K562 (cell line): ENCODE data around the gene PSMC2. TPM values are rescaled to one million over a fixed set of nuclear protein-coding genes. Genes with fewer than 3 reads are reported as not detected.
A peak's percentile ranks its signal among the peaks of the same experiment; 100 is the strongest.

Experiments used
- ATAC-seq: fragments of 200-7000 bp; cut with Tn5 transposase; 3 replicates; pipeline ENCODE4 v1.9.1; 2020; ENCODE audit warnings: moderate library complexity
- BruUV-seq: library from RNA; stranded (reverse); fragments of 400-500 nt; replicated peaks from 2 replicates; lab custom pipeline; 2021; lab: Mats Ljungman, UMichigan
- CTCF ChIA-PET: fragments of 300-600 bp; formaldehyde crosslinking; extraction: SDS; loops from one replicate; lab custom pipeline; 2021; ENCODE audit warnings: low intra/inter-chr PET ratio; lab: Yijun Ruan, JAX
- POLR2A ChIA-PET: fragments of 300-600, 350-650 bp; sonication (Branson Sonifier 250); formaldehyde crosslinking; extraction: SDS; loops from one replicate; lab custom pipeline; 2021; ENCODE audit warnings: antibody characterized with exemption, inconsistent platforms; lab: Yijun Ruan, JAX
- DNase-seq, 4 experiments: peaks; one replicate each; pipeline versions ENCODE4 v3.0.0 to v3.0.0-alpha.2; 2011 to 2018; ENCODE audit warnings: low spot score in 3 of 4, mixed read lengths in 3 of 4; ENCODE audit errors: extremely low read depth in 1 of 4
- FAIRE-seq: peaks from 2 replicates; lab custom pipeline; 2011; peaks lifted over from hg19 to GRCh38; lab: Jason Lieb, UNC
- H2AFZ ChIP-seq: 2 replicates; pipeline ENCODE4 v1.6.0; 2011; ENCODE audit warnings: low read depth, low read length, control low read depth, inconsistent platforms
- H3K27ac ChIP-seq: fragments of 200-600 bp; 3 replicates; pipeline ENCODE4 v1.8.0; 2011; ENCODE audit warnings: low read depth, mild to moderate bottlenecking, control low read depth, inconsistent platforms, low read length, moderate library complexity, mixed read lengths; ENCODE audit errors: extremely low read depth
- H3K27me3 ChIP-seq, 2 experiments: fragments of 300-600 bp in 1 of 2; 2 replicates in 1 of 2; 3 replicates in 1 of 2; pipeline versions ENCODE4 v1.6.0 to v1.8.0; 2011; ENCODE audit warnings: inconsistent platforms in 2 of 2, low read length in 2 of 2, mild to moderate bottlenecking in 1 of 2, mixed read lengths in 1 of 2, moderate library complexity in 1 of 2; ENCODE audit not compliant: control insufficient read depth in 2 of 2, insufficient read depth in 2 of 2
- H3K36me3 ChIP-seq: fragments of 300-600 bp; 3 replicates; pipeline ENCODE4 v1.8.0; 2011; ENCODE audit warnings: mild to moderate bottlenecking, low read length, inconsistent platforms; ENCODE audit not compliant: control insufficient read depth, insufficient read depth
- H3K4me1 ChIP-seq, 2 experiments: fragments of 200-600 bp in 1 of 2; replicated peaks in 1 of 2; 2 replicates in 1 of 2; 3 replicates in 1 of 2; pipeline versions ENCODE4 v1.5.1 to v1.8.0; 2011; ENCODE audit warnings: inconsistent platforms in 2 of 2, low read length in 2 of 2, mild to moderate bottlenecking in 1 of 2, mixed read lengths in 1 of 2, moderate library complexity in 1 of 2; ENCODE audit not compliant: control insufficient read depth in 2 of 2, insufficient read depth in 2 of 2
- H3K4me2 ChIP-seq: 2 replicates; pipeline ENCODE4 v1.6.1; 2011; ENCODE audit warnings: low read length, control low read depth, inconsistent platforms, mixed read lengths; ENCODE audit not compliant: insufficient read depth
- H3K4me3 ChIP-seq: fragments of 200-600 bp; sonication (generic), shearing (Covaris generic); 2 replicates; pipeline ENCODE4 v1.5.1; 2016; ENCODE audit warnings: control low read depth, inconsistent platforms
- H3K79me2 ChIP-seq: fragments of 200-600 bp; 3 replicates; pipeline ENCODE4 v1.8.0; 2011; ENCODE audit warnings: low read length, inconsistent platforms; ENCODE audit not compliant: control insufficient read depth, insufficient read depth
- H3K9ac ChIP-seq, 2 experiments: 2 replicates each; pipeline versions ENCODE4 v1.6.0 to v1.6.1; 2011; ENCODE audit warnings: low read depth in 2 of 2, low read length in 2 of 2, control low read depth in 1 of 2, inconsistent platforms in 1 of 2, mild to moderate bottlenecking in 1 of 2, mixed read lengths in 1 of 2; ENCODE audit not compliant: insufficient read depth in 1 of 2
- H3K9me1 ChIP-seq: one replicate; pipeline ENCODE4 v1.6.0; 2011; ENCODE audit warnings: inconsistent platforms, mild to moderate bottlenecking, low read length, moderate library complexity; ENCODE audit not compliant: control insufficient read depth, insufficient read depth
- H3K9me3 ChIP-seq: replicated peaks from 2 replicates; pipeline ENCODE4 v1.5.1; 2011; ENCODE audit warnings: low read depth, low read length, inconsistent platforms; ENCODE audit not compliant: control insufficient read depth, insufficient read depth
- H4K20me1 ChIP-seq: replicated peaks from 2 replicates; pipeline ENCODE4 v1.6.1; 2011; ENCODE audit warnings: low read length, inconsistent platforms, mixed read lengths; ENCODE audit not compliant: control insufficient read depth, insufficient read depth
- CEBPG ChIP-seq, 3 experiments: fragments of 200-800 bp in 1 of 3; sonication (Bioruptor generic) in 1 of 3; sonication (generic) in 1 of 3; formaldehyde crosslinking in 1 of 3; IDR thresholded peaks in 2 of 3; conservative IDR thresholded peaks in 1 of 3; 2 replicates each; pipeline versions ENCODE4 v1.6.1 to v1.8.0; 2016 to 2022; ENCODE audit warnings: missing compliant biosample characterization in 2 of 3, missing genetic modification characterization in 2 of 3, mild to moderate bottlenecking in 1 of 3, missing genetic modification reagents in 1 of 3
- DMBX1 ChIP-seq: fragments of 250-450 bp; sonication (Bioruptor Pico); IDR thresholded peaks from 2 replicates; pipeline ENCODE4 v1.8.0; 2022; ENCODE audit warnings: inconsistent platforms, mild to moderate bottlenecking, moderate library complexity, borderline replicate concordance
- JUND ChIP-seq, 2 experiments: IDR thresholded peaks; 2 replicates in 1 of 2; 3 replicates in 1 of 2; pipeline ENCODE4 v1.6.1; 2011; ENCODE audit warnings: borderline replicate concordance in 2 of 2, low read depth in 2 of 2, low read length in 2 of 2, improper control_type of control experiment in 1 of 2, missing biosample characterization in 1 of 2, missing genetic modification characterization in 1 of 2, missing genetic modification reagents in 1 of 2
- MAZ ChIP-seq, 2 experiments: fragments of 450-650 bp in 1 of 2; sonication (generic) in 1 of 2; formaldehyde crosslinking; IDR thresholded peaks in 1 of 2; conservative IDR thresholded peaks in 1 of 2; 2 replicates each; pipeline versions ENCODE4 v1.4.0 to v1.5.0; 2020; ENCODE audit warnings: mild to moderate bottlenecking in 1 of 2, missing genetic modification reagents in 1 of 2
- ZNF143 ChIP-seq: sonication (generic); formaldehyde crosslinking; IDR thresholded peaks from 2 replicates; pipeline ENCODE4 v1.9.0; 2022; ENCODE audit warnings: mild to moderate bottlenecking, missing genetic modification reagents
- WGBS: fragments of 100-300 bp; shearing (Covaris generic); methylation state at CpG from one replicate; pipeline ENCODE4 v1.1.6; 2016; ENCODE audit warnings: low coverage, mixed read lengths; ENCODE audit not compliant: insufficient coverage; ENCODE audit errors: missing lambda C conversion rate; 5-methylcytosine and 5-hydroxymethylcytosine counted together
- in situ Hi-C: fragments of 300-500 bp; cut with MboI; formaldehyde crosslinking; loops from 4 replicates; pipeline ENCODE4 v1.15.0; 2018; ENCODE audit warnings: inconsistent platforms, mixed read lengths
- intact Hi-C: fragments of 100-400 bp; cut with micrococcal nuclease; formaldehyde crosslinking; loops from 2 replicates; pipeline ENCODE4 v1.14.2; 2022
- polyA plus RNA-seq, 8 experiments: library from polyadenylated mRNA; depleted of rRNA in 4 of 8; stranded (reverse) in 5 of 8; unstranded in 3 of 8; fragments of >200 nt; fragmentation: Nextera tagmentation in 2 of 8; fragmentation: Illumina TruSeq in 1 of 8; extraction: Ambion mirVana in 2 of 8; extraction: Trizol in 1 of 8; gene quantifications; 2 replicates each; pipeline versions ENCODE4 v1.2.1 to v1.2.3, GENCODE V29; 2011 to 2014; ENCODE audit warnings: inconsistent platforms in 1 of 8, missing spikeins in 1 of 8
- total RNA-seq, 7 experiments: library from RNA; depleted of rRNA in 6 of 7; stranded (reverse); fragments of >200 nt in 6 of 7; fragmentation: Illumina TruSeq in 2 of 7; extraction: Trizol in 2 of 7; gene quantifications; 2 replicates each; pipeline versions ENCODE4 v1.2.1 to v1.2.3, GENCODE V29; 2011 to 2021; ENCODE audit warnings: low replicate concordance in 1 of 7
- TF ChIP-seq, protein P1 (sequence below): IDR thresholded peaks from 2 replicates; pipeline ENCODE4 v1.6.1; 2016; ENCODE audit warnings: missing genetic modification characterization, missing compliant biosample characterization
- TF ChIP-seq, protein P2 (sequence below): sonication (generic); formaldehyde crosslinking; IDR thresholded peaks from 2 replicates; pipeline ENCODE4 v1.8.1; 2023; ENCODE audit warnings: mild to moderate bottlenecking, missing genetic modification reagents

The PSMC2 gene
- total and polyA plus RNA-seq, 9 of the 15 experiments (the other 6 are each of a cell fraction or from before 2014, with no cell fraction given): 316 to 1,105 (median 511) TPM

DNA sequence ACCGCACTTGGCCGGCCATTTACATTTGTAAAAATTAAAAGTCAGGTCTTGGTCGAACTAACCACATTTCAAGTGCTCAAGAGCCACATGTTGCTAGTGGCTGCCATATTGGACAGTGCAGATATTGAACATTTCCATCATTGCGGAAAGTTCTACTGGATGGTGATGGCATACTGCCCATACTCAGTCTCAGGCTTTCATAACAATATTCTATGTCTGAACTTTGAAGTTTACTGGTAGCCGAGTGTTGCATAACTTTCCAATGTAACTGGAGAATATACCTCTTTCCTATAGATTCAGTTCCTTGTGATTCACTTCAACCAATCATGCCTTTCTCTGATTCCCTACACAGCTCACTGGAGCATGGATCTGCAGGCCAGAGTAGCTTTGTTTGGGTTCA lies 43.7 kb downstream of the PSMC2 start:
- CTCF ChIA-PET: no interaction called here
- in situ Hi-C loops: no loop called here

DNA sequence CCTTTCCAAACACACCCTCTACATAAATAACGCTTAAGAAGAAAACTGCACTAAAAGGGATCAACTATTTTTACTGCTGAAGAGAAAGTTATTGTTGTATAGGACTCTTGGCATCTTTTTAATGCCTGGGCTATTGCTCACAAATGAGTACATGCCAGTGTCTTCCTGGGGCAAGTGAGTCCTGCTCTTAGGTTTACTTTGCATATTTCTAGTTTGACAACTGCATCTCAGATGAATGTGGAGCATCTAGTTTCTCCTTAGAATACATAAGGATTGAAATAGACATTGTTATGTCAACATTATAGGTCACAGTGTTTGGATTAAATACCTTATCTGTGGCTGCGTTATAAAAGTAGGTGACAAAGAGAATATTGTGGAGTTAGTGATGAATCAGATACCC lies 44.5 kb downstream of the PSMC2 start:
- Histone ChIP-seq H3K27me3 (peaks cover 10% of the 10 kb centered on the region in 2 experiments; a peak in 3 of 5 replicates), H3K9me3 (no peaks in the 10 kb centered on the region), H3K4me3 (no peak overlapping the region), H2AFZ (peak overlapping the region; percentile 61), H3K27ac (no peak overlapping the region), H4K20me1 (no peaks in the 10 kb centered on the region), H3K9me1 (no peaks in the 10 kb centered on the region), H3K4me1 (peaks cover 3 to 4% of the 10 kb centered on the region in 2 experiments; a peak in 2 of 5 replicates), H3K79me2 (no peaks in the 10 kb centered on the region), H3K36me3 (no peaks in the 10 kb centered on the region), H3K4me2 (no peak overlapping the region), H3K9ac (no peak overlapping the region)
- CTCF ChIA-PET: no interaction called here
- BruUV-seq: no TSS peak
- ATAC-seq (no peak), DNase-seq (no peak), FAIRE-seq (no peak)
- intact Hi-C loops (no loop called here), in situ Hi-C loops (no loop called here)
- 12% methylated on average over 2 of the region's 2 CpGs for WGBS
- POLR2A ChIA-PET: no interaction called here
- TF ChIP-seq JUND (IDR thresholded peaks at IDR 0.05; ENCODE audit: borderline replicate concordance, low read depth, low read length): no peak
- TF ChIP-seq JUND (tag; IDR thresholded peaks at IDR 0.05; ENCODE audit: borderline replicate concordance, low read depth, low read length): no peak
- TF ChIP-seq, protein P1, sequence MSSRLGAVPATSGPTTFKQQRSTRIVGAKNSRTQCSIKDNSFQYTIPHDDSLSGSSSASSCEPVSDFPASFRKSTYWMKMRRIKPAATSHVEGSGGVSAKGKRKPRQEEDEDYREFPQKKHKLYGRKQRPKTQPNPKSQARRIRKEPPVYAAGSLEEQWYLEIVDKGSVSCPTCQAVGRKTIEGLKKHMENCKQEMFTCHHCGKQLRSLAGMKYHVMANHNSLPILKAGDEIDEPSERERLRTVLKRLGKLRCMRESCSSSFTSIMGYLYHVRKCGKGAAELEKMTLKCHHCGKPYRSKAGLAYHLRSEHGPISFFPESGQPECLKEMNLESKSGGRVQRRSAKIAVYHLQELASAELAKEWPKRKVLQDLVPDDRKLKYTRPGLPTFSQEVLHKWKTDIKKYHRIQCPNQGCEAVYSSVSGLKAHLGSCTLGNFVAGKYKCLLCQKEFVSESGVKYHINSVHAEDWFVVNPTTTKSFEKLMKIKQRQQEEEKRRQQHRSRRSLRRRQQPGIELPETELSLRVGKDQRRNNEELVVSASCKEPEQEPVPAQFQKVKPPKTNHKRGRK (tag): no peak
- no peak for TF ChIP-seq MAZ (CRISPR knock-in tag; conservative IDR thresholded peaks at IDR 0.05 in 1 of 2, IDR thresholded peaks at IDR 0.05 in 1 of 2)
- TF ChIP-seq, protein P2, sequence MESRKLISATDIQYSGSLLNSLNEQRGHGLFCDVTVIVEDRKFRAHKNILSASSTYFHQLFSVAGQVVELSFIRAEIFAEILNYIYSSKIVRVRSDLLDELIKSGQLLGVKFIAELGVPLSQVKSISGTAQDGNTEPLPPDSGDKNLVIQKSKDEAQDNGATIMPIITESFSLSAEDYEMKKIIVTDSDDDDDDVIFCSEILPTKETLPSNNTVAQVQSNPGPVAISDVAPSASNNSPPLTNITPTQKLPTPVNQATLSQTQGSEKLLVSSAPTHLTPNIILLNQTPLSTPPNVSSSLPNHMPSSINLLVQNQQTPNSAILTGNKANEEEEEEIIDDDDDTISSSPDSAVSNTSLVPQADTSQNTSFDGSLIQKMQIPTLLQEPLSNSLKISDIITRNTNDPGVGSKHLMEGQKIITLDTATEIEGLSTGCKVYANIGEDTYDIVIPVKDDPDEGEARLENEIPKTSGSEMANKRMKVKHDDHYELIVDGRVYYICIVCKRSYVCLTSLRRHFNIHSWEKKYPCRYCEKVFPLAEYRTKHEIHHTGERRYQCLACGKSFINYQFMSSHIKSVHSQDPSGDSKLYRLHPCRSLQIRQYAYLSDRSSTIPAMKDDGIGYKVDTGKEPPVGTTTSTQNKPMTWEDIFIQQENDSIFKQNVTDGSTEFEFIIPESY (CRISPR knock-in tag): no peak
- TF ChIP-seq ZNF143: no peak

More for the DNA sequence above, 43.7 kb downstream of the PSMC2 start:
- H3K9me1 ChIP-seq: no peaks in the 10 kb centered on the region
- no peak for TF ChIP-seq CEBPG (CRISPR knock-in tag; IDR thresholded peaks at IDR 0.05)
- TF ChIP-seq CEBPG (tag; conservative IDR thresholded peaks at IDR 0.05 in 1 of 2, IDR thresholded peaks at IDR 0.05 in 1 of 2): 0 out of 4 replicates have a peak, but pooled peaks of 1 of the 2 experiments have one; percentile 22
- no peak for TF ChIP-seq DMBX1
- 43% methylated on average over 5 of the region's 5 CpGs for WGBS
- ATAC-seq (no peak), DNase-seq (no peak), FAIRE-seq (no peak)
- no peak overlapping the region for H3K27ac ChIP-seq
- H3K4me3 ChIP-seq: no peak overlapping the region
- H4K20me1 ChIP-seq: no peaks in the 10 kb centered on the region
- no TSS peak for BruUV-seq
- H2AFZ ChIP-seq: no peak overlapping the region; the same call in 1 of the 2 replicates
- H3K9ac ChIP-seq: no peak overlapping the region
- H3K36me3 ChIP-seq: no peaks in the 10 kb centered on the region
- intact Hi-C loops: no loop called here
- H3K9me3 ChIP-seq: no peaks in the 10 kb centered on the region
- no peaks in the 10 kb centered on the region for H3K79me2 ChIP-seq
- POLR2A ChIA-PET: no interaction called here
- H3K4me1 ChIP-seq: peaks cover 3 to 4% of the 10 kb centered on the region in 2 experiments; a peak in 2 of 5 replicates
- H3K4me2 ChIP-seq: no peak overlapping the region
- peaks cover 10% of the 10 kb centered on the region in 2 experiments; a peak in 3 of 5 replicates for H3K27me3 ChIP-seq
